Measurements from ENCODE around the gene GABRR1. TPM values are rescaled to one million over a fixed set of nuclear protein-coding genes. Genes with fewer than 3 reads are reported as not detected.

GABRR1 gene
- total and polyA plus RNA-seq, 2 donors (not counting 3 experiments of a cell fraction or from before 2014, with no cell fraction given): not detected

GRCh38 chr6:89205819-89206218 lies 11.3 kb downstream of the GABRR1 start:
- Histone ChIP-seq H3K79me2 (ENCODE audit: control insufficient read depth, insufficient read depth, low read length) (no peaks in the 10 kb centered on the region), H3K27ac (ENCODE audit: insufficient read depth, low read depth, low read length) (no peak overlapping the region), H4K20me1 (replicated peaks; ENCODE audit: control insufficient read depth, extremely low read depth, insufficient read depth, low read length) (no peaks in the 10 kb centered on the region), H3K4me3 (replicated peaks in 1 of 3; ENCODE audit: insufficient read depth in 1 of 3, low read depth in 1 of 3, low read length in 3 of 3) (no peak overlapping the region), H3K9me3 (replicated peaks; ENCODE audit: control insufficient read depth, insufficient read depth, low read length) (no peaks in the 10 kb centered on the region), H3K4me1 (ENCODE audit: control insufficient read depth, extremely low read depth, insufficient read depth, low read length) (no peaks in the 10 kb centered on the region), H2AFZ (ENCODE audit: low read depth, low read length) (no peak overlapping the region), H3K9ac (replicated peaks; ENCODE audit: extremely low read depth, insufficient read depth, low read length) (no peak overlapping the region), H3K27me3 (ENCODE audit: control insufficient read depth in 2 of 2, insufficient read depth in 2 of 2, low read length in 2 of 2) (no peaks in the 10 kb centered on the region), H3K36me3 (ENCODE audit: control insufficient read depth in 2 of 2, extremely low read depth in 1 of 2, insufficient read depth in 2 of 2, low read length in 2 of 2) (no peaks in the 10 kb centered on the region), H3K4me2 (ENCODE audit: insufficient read depth, low read length) (no peak overlapping the region), H3K9me1 (replicated peaks; ENCODE audit: control insufficient read depth, extremely low read depth, insufficient read depth, low read length) (no peaks in the 10 kb centered on the region)
- BruUV-seq (replicated peaks): no TSS peak
- intact Hi-C loops (cut with micrococcal nuclease) (no loop called here), dilution Hi-C loops (cut with MboI; ENCODE audit: extremely low pct_ligation_motif_present, low sequenced_read_pairs) (no loop called here)
- FAIRE-seq (no peak), DNase-seq (ENCODE audit: low read depth, low spot score) (no peak)
- TF ChIP-seq POLR2AphosphoS5 (IDR thresholded peaks at IDR 0.05; ENCODE audit: insufficient read depth, low read depth, low read length) (no peak), CTCF (IDR thresholded peaks at IDR 0.05; ENCODE audit: extremely low read depth in 1 of 2, insufficient read depth in 1 of 2, low read depth in 1 of 2, low read length in 2 of 2) (no peak)
- ChIA-PET CTCF (no interaction called here), POLR2A (no interaction called here)

- no peak overlapping the region for H3K9ac ChIP-seq (replicated peaks; ENCODE audit: extremely low read depth, insufficient read depth, low read length)
- H3K4me2 ChIP-seq (ENCODE audit: insufficient read depth, low read length): no peak overlapping the region
- no TSS peak for BruUV-seq (replicated peaks)
- CTCF ChIA-PET: no interaction called here
- no peaks in the 10 kb centered on the region for H4K20me1 ChIP-seq (replicated peaks; ENCODE audit: control insufficient read depth, extremely low read depth, insufficient read depth, low read length)
- H3K4me3 ChIP-seq (replicated peaks in 1 of 3; ENCODE audit: insufficient read depth in 1 of 3, low read depth in 1 of 3, low read length in 3 of 3): no peak overlapping the region
- TF ChIP-seq POLR2AphosphoS5 (IDR thresholded peaks at IDR 0.05; ENCODE audit: insufficient read depth, low read depth, low read length): no peak
- TF ChIP-seq EZH2 (IDR thresholded peaks at IDR 0.05; ENCODE audit: borderline replicate concordance, low read depth, low read length, severe bottlenecking): no peak
- TF ChIP-seq GATA2 (IDR thresholded peaks at IDR 0.05; ENCODE audit: insufficient read depth, insufficient read length, low read depth, low read length): no peak
- TF ChIP-seq MYC (IDR thresholded peaks at IDR 0.05; ENCODE audit: low read depth, low read length): no peak
- TF ChIP-seq CTCF (IDR thresholded peaks at IDR 0.05; ENCODE audit: extremely low read depth in 1 of 2, insufficient read depth in 1 of 2, low read depth in 1 of 2, low read length in 2 of 2): no peak
- no peak for TF ChIP-seq MAX (IDR thresholded peaks at IDR 0.05; ENCODE audit: insufficient read depth, insufficient read length)
- no peak for TF ChIP-seq FOS (IDR thresholded peaks at IDR 0.05; ENCODE audit: borderline replicate concordance, insufficient read depth, low read length)
- TF ChIP-seq POLR2A (IDR thresholded peaks at IDR 0.05; ENCODE audit: low read depth, low read length): no peak
- no peak for TF ChIP-seq JUN (IDR thresholded peaks at IDR 0.05; ENCODE audit: borderline replicate concordance, insufficient read depth, insufficient read length, low read depth)
- H3K27ac ChIP-seq (ENCODE audit: insufficient read depth, low read depth, low read length): no peak overlapping the region
- DNase-seq (ENCODE audit: low read depth, low spot score): no peak
- FAIRE-seq: no peak
- no peaks in the 10 kb centered on the region for H3K27me3 ChIP-seq (ENCODE audit: control insufficient read depth in 2 of 2, insufficient read depth in 2 of 2, low read length in 2 of 2)
- no peaks in the 10 kb centered on the region for H3K9me3 ChIP-seq (replicated peaks; ENCODE audit: control insufficient read depth, insufficient read depth, low read length)
- H3K4me1 ChIP-seq (ENCODE audit: control insufficient read depth, extremely low read depth, insufficient read depth, low read length): no peaks in the 10 kb centered on the region
- no peaks in the 10 kb centered on the region for H3K79me2 ChIP-seq (ENCODE audit: control insufficient read depth, insufficient read depth, low read length)
- no peaks in the 10 kb centered on the region for H3K9me1 ChIP-seq (replicated peaks; ENCODE audit: control insufficient read depth, extremely low read depth, insufficient read depth, low read length)
- dilution Hi-C loops (cut with MboI; ENCODE audit: extremely low pct_ligation_motif_present, low sequenced_read_pairs) (no loop called here), intact Hi-C loops (cut with micrococcal nuclease) (no loop called here)
- no peaks in the 10 kb centered on the region for H3K36me3 ChIP-seq (ENCODE audit: control insufficient read depth in 2 of 2, extremely low read depth in 1 of 2, insufficient read depth in 2 of 2, low read length in 2 of 2)
- no peak overlapping the region for H2AFZ ChIP-seq (ENCODE audit: low read depth, low read length)
- POLR2A ChIA-PET: no interaction called here
These were observed 13.1 kb downstream of the GABRR1 start for GRCh38 chr6:89204096-89204495.

Measured in endothelial cell of umbilical vein (primary cell).